WTC11 (cell line): ENCODE measurements around the gene NRN1L. TPM values are rescaled to one million over a fixed set of nuclear protein-coding genes. Genes with fewer than 3 reads are reported as not detected.
A peak's percentile ranks its signal among the peaks of the same experiment; 100 is the strongest.

Experiments
- ATAC-seq: fragments of 200-7000 bp; cut with Tn5 transposase; 2 replicates; pipeline ENCODE4 v1.10.0; 2021; ENCODE audit warnings: mild to moderate bottlenecking, moderate library complexity
- CTCF ChIA-PET: fragments of 300-600 bp; sonication (Branson Sonifier 250); formaldehyde crosslinking; loops from one replicate; lab custom pipeline; 2021; ENCODE audit warnings: antibody characterized with exemption; lab: Charles Lee
- POLR2A ChIA-PET: fragments of 350-600 bp; sonication (Branson Sonifier 250); formaldehyde crosslinking; loops from one replicate; lab custom pipeline; 2021; ENCODE audit warnings: antibody characterized with exemption; lab: Charles Lee
- DNase-seq: peaks from one replicate; pipeline ENCODE4 v3.0.0; 2021; ENCODE audit warnings: low spot score
- H3K27ac Mint-ChIP-seq: 2 replicates; pipeline ENCODE4 v1.8.0; 2021; ENCODE audit warnings: mixed read lengths
- H3K27me3 Mint-ChIP-seq: 2 replicates; pipeline ENCODE4 v1.8.0; 2021; ENCODE audit warnings: low read depth, mild to moderate bottlenecking, moderate library complexity, mixed read lengths
- H3K36me3 Mint-ChIP-seq: 2 replicates; pipeline ENCODE4 v1.8.0; 2021; ENCODE audit warnings: mixed read lengths
- H3K4me1 Mint-ChIP-seq: 2 replicates; pipeline ENCODE4 v1.8.0; 2022; ENCODE audit warnings: mixed read lengths
- H3K4me3 Mint-ChIP-seq: 2 replicates; pipeline ENCODE4 v1.8.0; 2021; ENCODE audit warnings: mild to moderate bottlenecking, moderate library complexity, mixed read lengths
- H3K9me3 Mint-ChIP-seq: 2 replicates; pipeline ENCODE4 v1.8.0; 2021; ENCODE audit warnings: mixed read lengths
- ATF2 ChIP-seq: sonication (generic); formaldehyde crosslinking; IDR thresholded peaks from 2 replicates; pipeline ENCODE4 v1.8.1; 2022; ENCODE audit warnings: low read depth, missing genetic modification reagents, borderline replicate concordance
- CREB1 ChIP-seq: sonication (generic); formaldehyde crosslinking; IDR thresholded peaks from 2 replicates; pipeline ENCODE4 v1.8.0; 2023; ENCODE audit warnings: mild to moderate bottlenecking, missing genetic modification reagents
- CTCF ChIP-seq: fragments of 200-600 bp; IDR thresholded peaks from 2 replicates; pipeline ENCODE4 v1.8.0; 2022; ENCODE audit warnings: antibody characterized with exemption
- JUN ChIP-seq: sonication (generic); formaldehyde crosslinking; IDR thresholded peaks from 2 replicates; pipeline ENCODE4 v1.8.0; 2023; ENCODE audit warnings: mild to moderate bottlenecking, missing genetic modification reagents
- MAX ChIP-seq: sonication (generic); formaldehyde crosslinking; IDR thresholded peaks from 2 replicates; pipeline ENCODE4 v1.8.0; 2022; ENCODE audit warnings: mild to moderate bottlenecking, missing genetic modification reagents
- MXD4 ChIP-seq: fragments of 250-450 bp; sonication (Bioruptor Pico); IDR thresholded peaks from 2 replicates; pipeline ENCODE4 v1.8.0; 2021; ENCODE audit warnings: mild to moderate bottlenecking, moderate library complexity, borderline replicate concordance
- MYBL2 ChIP-seq: sonication (generic); formaldehyde crosslinking; IDR thresholded peaks from 2 replicates; pipeline ENCODE4 v1.8.1; 2023; ENCODE audit warnings: mild to moderate bottlenecking, moderate library complexity, missing genetic modification reagents
- NFYB ChIP-seq: sonication (generic); formaldehyde crosslinking; conservative IDR thresholded peaks from 2 replicates; pipeline ENCODE4 v1.8.0; 2022; ENCODE audit warnings: low read depth, missing genetic modification reagents
- SMAD3 ChIP-seq: sonication (generic); formaldehyde crosslinking; IDR thresholded peaks from 2 replicates; pipeline ENCODE4 v1.8.0; 2022; ENCODE audit warnings: missing genetic modification reagents, mild to moderate bottlenecking, borderline replicate concordance
- SP1 ChIP-seq: sonication (generic); formaldehyde crosslinking; conservative IDR thresholded peaks from 2 replicates; pipeline ENCODE4 v1.8.1; 2022; ENCODE audit warnings: missing genetic modification reagents
- ZNF121 ChIP-seq: sonication (generic); formaldehyde crosslinking; IDR thresholded peaks from 2 replicates; pipeline ENCODE4 v1.8.0; 2023; ENCODE audit warnings: missing genetic modification reagents
- ZNF219 ChIP-seq: sonication (generic); formaldehyde crosslinking; IDR thresholded peaks from 2 replicates; pipeline ENCODE4 v1.8.0; 2023; ENCODE audit warnings: missing genetic modification reagents, mild to moderate bottlenecking, borderline replicate concordance
- ZNF263 ChIP-seq: sonication (generic); formaldehyde crosslinking; IDR thresholded peaks from 2 replicates; pipeline ENCODE4 v1.8.1; 2022; ENCODE audit warnings: low read depth, mild to moderate bottlenecking, moderate library complexity, missing genetic modification reagents
- ZNF671 ChIP-seq: fragments of 250-450 bp; sonication (Bioruptor Pico); IDR thresholded peaks from 2 replicates; pipeline ENCODE4 v1.8.0; 2021; ENCODE audit warnings: mild to moderate bottlenecking
- total RNA-seq: library from RNA; stranded (reverse); gene quantifications from 3 replicates; pipeline ENCODE4 v1.2.3, GENCODE V29; 2021
- TF ChIP-seq, protein P1 (sequence below): sonication (generic); formaldehyde crosslinking; IDR thresholded peaks from 2 replicates; pipeline ENCODE4 v1.8.1; 2023; ENCODE audit warnings: mild to moderate bottlenecking, missing genetic modification reagents, moderate library complexity

The NRN1L gene
- total RNA-seq, 1 experiment from 2014 or later: 12.4 TPM

GRCh38 chr16:67892899-67893742 is 8.4 kb downstream of the NRN1L start, which contains the start of gene PSKH1 (continued):
- TF ChIP-seq ATF2 (CRISPR knock-in tag) (no peak), CREB1 (CRISPR knock-in tag) (no peak), ZNF219 (CRISPR knock-in tag) (no peak), NFYB (CRISPR knock-in tag) (peak; percentile 45), MXD4 (CRISPR knock-in tag) (no peak), ZNF671 (CRISPR knock-in tag) (no peak), MAX (CRISPR knock-in tag) (no peak; the same call in 1 of the 2 replicates), MYBL2 (CRISPR knock-in tag) (no peak), JUN (CRISPR knock-in tag) (0 out of 2 replicates have a peak, but pooled peaks have one; percentile 52), SP1 (peak; percentile 93; the same call in 1 of the 2 replicates), ZNF121 (CRISPR knock-in tag) (no peak)

- ChIA-PET CTCF (interaction anchor here (0.8 to 3.5 kb wide), 4 partner anchors 10 to 172 kb away, joined by 3 to 34 read pairs (median 4); partner anchors contain the start of genes NRN1L and NUTF2), POLR2A (interaction anchor here (0.6 to 2.3 kb wide), 5 partner anchors 10 to 85 kb away, joined by 3 to 9 read pairs (median 4); partner anchors contain the start of gene NRN1L)
- no peaks in the 10 kb centered on the region for H3K27me3 Mint-ChIP-seq
- TF ChIP-seq ZNF263 (CRISPR knock-in tag): 0 out of 2 replicates have a peak, but pooled peaks have one; percentile 6
- TF ChIP-seq, protein P1, sequence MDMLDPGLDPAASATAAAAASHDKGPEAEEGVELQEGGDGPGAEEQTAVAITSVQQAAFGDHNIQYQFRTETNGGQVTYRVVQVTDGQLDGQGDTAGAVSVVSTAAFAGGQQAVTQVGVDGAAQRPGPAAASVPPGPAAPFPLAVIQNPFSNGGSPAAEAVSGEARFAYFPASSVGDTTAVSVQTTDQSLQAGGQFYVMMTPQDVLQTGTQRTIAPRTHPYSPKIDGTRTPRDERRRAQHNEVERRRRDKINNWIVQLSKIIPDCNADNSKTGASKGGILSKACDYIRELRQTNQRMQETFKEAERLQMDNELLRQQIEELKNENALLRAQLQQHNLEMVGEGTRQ (CRISPR knock-in tag): no peak
- TF ChIP-seq ZNF671 (CRISPR knock-in tag): no peak
- TF ChIP-seq SP1: no peak
- no peak for TF ChIP-seq SMAD3 (CRISPR knock-in tag)
- TF ChIP-seq MAX (CRISPR knock-in tag): no peak
- no peaks in the 10 kb centered on the region for H3K36me3 Mint-ChIP-seq
- H3K4me3 Mint-ChIP-seq: peak overlapping the region; percentile 97
- peak; percentile 53 for DNase-seq
- no peaks in the 10 kb centered on the region for H3K9me3 Mint-ChIP-seq
- ATAC-seq: no peak
- H3K27ac Mint-ChIP-seq: peak overlapping the region; percentile 99
- peaks cover 15% of the 10 kb centered on the region for H3K4me1 Mint-ChIP-seq
Measured at GRCh38 chr16:67893743-67894399, 9.2 kb downstream of the NRN1L start.

DNA sequence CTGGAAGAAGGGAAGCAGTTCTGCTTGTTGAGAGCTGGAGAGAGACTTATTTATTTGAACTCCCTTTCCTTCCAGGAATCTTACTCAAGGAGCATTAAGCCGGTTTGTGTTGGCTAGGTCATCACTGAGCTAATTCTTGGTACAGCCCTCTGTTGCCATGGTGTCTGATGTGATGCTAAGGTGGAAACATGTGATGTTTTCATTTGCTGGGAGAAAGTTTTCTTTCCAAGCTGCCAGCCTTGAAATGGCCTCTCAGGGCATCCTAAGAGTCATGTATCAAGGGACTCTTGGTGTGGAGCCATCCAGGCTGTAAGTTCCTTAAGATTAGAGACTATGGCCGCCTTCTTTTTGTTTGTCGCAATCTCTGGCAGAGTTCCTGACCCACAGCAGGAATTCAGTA is 12.5 kb downstream of the NRN1L start:
- Mint-ChIP-seq H3K27me3 (no peaks in the 10 kb centered on the region), H3K9me3 (no peaks in the 10 kb centered on the region), H3K36me3 (no peaks in the 10 kb centered on the region), H3K4me3 (no peak overlapping the region), H3K27ac (peak overlapping the region; percentile 52; the same call in 1 of the 2 replicates), H3K4me1 (peaks cover 14% of the 10 kb centered on the region)
- TF ChIP-seq CREB1 (CRISPR knock-in tag): no peak
- TF ChIP-seq CTCF: no peak
- ChIA-PET CTCF (interaction anchor here (1.4 to 3.2 kb wide), 4 partner anchors 13 to 234 kb away, joined by 3 to 15 read pairs (median 6); partner anchors contain the start of gene NRN1L), POLR2A (interaction anchor here (0.6 kb wide), 1 partner anchor 215 kb away, joined by 5 read pairs; no protein-coding TSS in a partner anchor)
- ATAC-seq (no peak), DNase-seq (no peak)
